ENCODE measurements around the gene ZC4H2.
"Not testable (repeated sequence)": the region's sequence is repeated elsewhere in the genome, so short reads cannot be mapped to it uniquely, and the experiment has no call there.

ZC4H2 gene, protein sequence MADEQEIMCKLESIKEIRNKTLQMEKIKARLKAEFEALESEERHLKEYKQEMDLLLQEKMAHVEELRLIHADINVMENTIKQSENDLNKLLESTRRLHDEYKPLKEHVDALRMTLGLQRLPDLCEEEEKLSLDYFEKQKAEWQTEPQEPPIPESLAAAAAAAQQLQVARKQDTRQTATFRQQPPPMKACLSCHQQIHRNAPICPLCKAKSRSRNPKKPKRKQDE

DNA sequence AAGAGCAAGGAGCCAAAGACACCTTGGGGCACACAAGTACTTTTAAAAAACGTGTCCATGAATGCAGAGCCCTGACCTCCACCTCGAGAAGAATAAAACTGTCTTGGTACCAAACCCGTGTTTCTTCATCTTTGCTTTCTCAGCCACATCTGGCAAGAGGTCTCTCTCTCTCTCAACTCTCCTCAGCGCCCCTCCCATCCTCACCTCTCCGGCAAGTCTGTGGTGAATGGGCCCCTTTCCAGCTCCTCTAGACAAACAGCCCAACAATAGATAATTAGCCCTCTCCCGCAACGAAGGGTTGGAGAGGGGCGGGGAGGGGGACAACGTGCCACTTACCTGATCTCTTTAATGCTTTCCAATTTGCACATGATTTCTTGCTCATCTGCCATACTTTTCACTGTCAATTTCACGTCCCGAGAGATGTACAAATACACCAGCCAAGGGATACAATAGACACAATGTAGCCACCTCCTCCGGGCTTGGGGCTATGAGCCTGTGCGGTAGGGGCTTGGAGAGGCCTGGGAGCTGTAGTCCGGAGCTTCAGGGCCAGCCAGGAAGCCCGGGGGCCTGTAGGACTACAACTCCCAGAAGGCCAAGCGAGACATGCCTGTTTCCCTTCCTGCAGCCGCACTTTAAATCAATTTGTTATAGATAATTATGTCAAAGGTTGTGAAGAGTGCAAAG lies at the start of gene ZC4H2:
TSS of gene ZC4H2 (minus strand) at position 462 of the 684 bp plus-strand sequence. CDS start at position 389, 73 bp downstream.
- DNase-seq, result peak; percentile 77

DNA sequence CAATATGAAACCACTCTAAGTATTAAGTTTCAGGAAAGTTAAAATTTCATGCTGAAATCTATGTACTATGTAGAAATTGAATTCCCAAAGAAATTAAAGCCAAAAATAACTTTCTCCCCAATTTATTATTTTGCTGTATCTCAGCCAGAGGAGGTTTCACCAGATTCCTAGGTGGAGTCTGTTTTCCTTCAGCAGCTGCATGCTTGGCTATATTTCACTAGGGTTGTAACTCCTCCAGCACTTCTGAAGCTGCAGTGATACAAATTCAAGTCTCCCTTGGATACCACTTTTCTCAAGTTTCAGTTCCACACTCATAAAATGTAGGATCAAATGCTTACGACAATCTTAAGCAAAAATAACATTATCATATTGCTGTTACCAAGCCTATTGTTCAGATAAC lies 41.2 kb upstream of the ZC4H2 start:
- DNase-seq, result no peak

DNA sequence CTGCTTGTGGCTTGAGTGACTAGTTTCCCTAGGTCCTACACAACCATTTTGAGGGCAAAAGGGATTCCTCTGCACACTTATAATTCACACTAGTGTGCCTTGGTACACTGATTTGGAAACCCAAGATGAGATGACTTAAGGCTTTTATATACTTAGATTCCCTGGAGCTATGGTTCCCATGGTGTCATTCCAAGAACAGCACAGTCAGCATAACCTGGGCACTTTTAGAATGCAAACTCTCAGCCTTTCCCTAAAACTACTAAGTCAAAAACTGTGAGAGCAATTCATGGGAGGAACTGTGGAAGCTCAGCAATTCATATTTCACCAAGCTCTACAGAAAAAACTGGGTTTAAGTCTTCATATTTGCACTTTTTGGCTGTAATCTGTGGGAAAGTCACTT lies 38.0 kb upstream of the ZC4H2 start:
- DNase-seq, result no peak

DNA sequence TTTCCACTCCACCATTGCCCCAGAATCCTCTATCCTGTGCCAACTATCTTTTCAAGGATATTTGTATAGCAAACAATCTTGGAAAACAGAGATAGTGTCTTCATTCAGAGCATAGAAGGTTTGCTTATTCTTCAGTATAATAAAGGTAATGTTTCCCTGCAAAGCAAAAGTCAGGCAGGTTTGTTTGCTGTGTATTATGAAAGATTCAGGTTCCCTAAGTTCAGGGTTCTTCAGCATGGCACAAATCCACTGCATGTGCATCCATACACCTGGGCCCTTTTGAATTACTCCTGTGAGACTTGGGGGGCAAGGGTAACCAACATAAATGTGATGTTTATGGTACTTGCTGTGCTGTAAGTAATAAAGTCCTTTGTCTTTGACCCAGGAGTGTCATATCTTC lies 33.2 kb upstream of the ZC4H2 start:
- no peak for DNase-seq

DNA sequence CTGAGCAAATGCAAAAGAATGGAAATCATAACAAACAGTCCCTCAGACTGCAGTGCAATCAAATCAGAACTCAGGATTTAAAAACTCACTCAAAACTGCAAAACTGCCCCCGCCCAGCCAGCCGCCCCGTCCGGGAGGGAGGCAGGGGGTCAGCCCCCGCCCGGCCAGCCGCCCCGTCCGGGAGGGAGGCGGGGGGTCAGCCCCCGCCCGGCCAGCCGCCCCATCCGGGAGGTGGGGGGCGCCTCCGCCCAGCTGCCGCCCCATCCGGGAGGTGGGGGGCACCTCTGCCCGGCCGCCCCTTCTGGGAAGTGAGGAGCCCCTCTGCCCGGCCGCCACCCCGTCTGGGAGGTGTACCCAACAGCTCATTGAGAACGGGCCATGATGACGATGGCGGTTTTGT lies 26.0 kb upstream of the ZC4H2 start:
- DNase-seq, result not testable (repeated sequence)

DNA sequence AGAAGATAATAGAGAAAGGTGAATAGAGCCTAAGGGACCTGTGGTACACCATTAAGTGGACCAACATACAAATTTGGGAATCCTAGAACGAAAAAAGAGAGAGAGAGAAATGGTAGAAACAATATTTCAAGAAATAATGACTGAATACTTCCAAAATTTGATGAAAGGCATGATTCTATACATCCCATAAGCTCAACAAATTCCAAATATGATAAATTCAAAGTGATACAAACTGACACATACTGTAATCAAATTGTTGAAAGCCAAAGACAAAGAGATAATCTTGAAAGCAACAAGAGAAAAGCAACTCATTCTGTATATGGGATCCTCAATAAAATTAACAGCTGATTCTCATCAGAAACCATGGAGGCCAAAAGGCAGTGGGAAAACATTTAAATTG lies 20.6 kb upstream of the ZC4H2 start:
- DNase-seq, result no peak

DNA sequence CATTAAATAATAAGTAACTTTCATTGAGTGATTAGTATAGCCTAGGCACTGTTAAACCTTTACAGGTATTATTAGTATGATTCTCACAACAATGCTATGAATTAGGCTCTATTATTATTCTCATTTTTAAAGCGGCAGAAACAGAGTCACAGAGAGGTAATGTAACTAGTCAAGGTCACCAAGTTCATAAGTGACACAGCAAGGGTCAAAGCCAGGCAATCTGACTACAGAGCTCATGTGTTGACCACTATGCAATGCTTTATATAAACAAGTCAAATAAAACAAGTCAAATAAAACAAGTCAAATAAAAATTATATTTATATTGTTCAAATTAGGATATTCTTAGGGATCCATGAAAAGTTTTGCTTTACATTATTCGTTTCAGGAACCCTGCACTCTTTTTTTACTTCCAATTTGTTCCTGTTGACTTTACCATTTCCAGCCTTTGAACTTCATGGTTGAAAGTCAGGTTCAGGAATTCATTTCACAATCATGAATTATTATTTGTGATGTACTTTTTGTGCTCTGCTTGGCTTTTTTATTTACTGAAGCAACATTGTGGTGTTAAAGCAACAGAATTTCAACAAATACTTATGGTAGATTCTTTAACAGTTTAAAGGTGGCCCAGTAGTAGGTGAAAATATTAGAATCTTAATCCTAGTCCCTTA lies 18.0 kb upstream of the ZC4H2 start:
- DNase-seq, result no peak

DNA sequence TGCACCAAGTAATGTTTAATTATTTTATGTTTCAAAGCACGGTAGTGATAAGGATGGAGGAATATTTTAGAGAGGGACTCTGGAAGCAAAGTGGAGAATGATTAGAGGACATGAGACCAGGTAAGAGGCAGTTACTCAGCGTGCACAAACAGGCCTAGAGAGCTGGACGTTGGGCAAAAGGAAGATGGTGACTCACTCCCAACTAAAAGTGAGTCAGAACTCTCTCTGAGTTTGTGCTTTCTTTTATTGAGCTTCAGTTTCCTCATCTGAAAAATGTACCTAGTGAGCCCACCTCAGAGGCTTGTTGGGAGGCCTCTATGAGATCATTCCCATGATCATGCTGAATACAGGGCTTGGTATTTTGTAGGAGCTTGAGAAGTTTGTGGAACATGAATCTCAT lies 1.6 kb upstream of the ZC4H2 start:
- peak; percentile 4 for DNase-seq

DNA sequence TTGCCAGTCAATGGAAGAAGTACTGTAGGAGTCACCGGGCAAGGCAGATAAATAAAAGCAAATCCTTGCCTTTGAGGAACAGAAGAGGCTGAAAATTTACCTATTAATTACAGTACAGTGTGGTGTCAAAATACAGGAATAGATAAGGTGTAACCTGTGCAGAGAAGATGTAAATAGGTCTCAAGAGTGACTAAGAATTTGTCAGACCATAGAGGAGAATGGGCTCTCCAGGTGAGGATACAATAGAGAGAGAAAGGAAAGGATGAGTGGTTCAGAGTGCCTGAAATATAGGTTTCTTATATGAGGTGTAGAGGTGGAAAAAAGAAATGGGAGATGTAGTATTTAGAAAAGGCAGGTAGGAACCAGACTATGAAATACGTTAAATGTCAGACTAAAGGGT lies 801 bp upstream of the ZC4H2 start:
- DNase-seq, result no peak

DNA sequence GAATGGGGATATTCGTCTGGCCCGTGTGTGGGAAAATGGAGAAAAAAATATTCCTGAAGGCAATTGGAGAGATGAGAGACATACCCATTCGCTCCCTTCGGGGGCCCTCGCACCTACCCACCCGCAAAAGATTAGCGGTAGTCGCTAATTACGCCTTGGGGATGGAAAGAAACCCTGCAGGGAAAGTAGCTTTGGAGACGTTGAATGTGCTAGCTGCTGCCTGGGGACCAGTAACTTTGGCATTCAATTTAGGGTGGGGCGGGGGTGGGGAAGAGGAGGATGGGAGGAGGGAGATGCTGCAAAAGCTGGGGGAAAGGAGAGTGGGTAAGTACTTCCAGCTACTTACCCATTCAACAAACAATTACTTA lies 407 bp upstream of the ZC4H2 start:
- peak; percentile 0 for DNase-seq

DNA sequence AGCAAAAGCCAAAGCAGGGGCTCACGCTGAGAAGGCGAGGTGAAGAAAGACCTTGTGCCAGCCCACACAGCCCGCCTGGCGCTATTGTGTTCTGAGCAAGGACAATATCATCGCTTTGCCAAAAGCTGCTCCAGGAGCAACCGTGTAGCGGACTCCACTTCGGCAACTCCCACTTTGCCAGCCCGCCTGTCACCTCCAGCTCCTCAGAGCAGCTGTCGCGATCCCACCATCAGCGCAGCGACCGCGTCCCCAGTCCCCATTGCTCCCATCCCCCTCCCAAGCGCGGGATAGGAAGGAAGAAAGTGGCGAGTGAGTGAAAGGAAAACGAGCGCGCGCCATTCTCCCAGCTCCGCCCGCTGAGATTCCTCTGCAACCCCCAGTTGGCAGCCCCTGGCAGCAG lies 759 bp downstream of the ZC4H2 start:
- DNase-seq, result peak; percentile 9

DNA sequence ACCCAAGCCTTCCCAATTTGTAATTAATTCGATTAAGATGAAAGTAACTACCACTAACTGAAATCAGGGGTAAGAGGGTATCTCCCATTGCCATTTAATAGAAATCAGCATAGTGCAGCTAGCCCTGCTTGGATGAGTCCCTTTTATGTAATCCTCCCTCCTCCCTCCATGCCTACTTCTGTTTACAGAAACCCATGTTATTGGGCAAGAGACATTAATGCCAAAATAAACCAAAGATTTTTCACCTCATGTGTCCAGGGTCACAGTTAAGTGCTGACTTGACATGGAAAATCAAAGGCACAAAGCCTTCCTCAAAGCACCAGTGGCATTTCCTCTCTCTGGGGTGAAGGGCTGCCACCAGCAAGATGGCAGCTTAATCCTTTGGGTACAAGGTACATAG lies 50.8 kb downstream of the ZC4H2 start:
- DNase-seq, result no peak

DNA sequence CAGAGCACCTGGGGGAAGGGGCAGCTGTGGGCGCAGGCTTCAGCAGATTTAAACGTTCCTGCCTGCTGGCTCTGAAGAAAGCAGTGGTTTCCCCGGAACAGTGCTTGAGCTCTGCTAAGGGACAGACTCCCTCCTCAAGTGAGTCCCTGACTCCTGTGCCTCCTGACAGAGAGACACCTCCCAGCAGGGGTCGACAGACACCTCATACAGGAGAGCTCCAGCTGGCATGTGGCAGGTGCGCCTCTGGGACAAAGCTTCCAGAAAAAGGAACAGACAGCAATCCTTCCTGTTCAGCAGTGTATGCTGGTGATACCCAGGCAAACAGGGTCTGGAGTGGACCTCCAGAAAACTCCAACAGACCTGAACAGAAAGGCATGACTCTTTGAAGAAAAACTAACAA lies 68.1 kb downstream of the ZC4H2 start:
- DNase-seq, result no peak

DNA sequence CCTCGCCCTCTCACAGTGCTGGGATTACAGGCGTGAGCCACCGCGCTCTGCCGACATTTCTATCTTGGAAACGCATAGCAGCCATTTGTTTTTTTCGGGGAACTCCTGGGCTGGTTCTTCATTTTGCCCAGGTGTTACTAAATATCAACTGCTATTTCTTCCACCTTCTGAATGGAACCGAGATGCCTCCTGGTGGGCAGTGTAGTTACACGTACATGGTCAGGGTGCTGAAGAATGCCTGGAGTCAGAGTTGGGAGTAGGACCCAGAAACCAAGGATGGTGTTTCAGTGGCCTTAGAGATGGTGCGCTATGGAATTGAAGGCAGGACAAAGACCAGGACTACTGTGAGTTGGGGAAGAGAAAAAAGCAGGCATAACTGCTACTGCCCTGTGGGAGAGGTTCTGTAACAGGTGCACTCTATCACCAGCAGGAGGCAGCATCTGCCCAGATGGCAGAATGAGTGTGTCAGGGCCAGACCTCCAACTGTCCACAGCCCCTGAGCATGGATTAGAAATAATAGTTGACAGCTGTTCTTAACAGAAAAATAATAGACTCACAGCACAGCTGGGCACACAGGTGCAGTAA lies 81.7 kb downstream of the ZC4H2 start:
- no peak for DNase-seq

DNA sequence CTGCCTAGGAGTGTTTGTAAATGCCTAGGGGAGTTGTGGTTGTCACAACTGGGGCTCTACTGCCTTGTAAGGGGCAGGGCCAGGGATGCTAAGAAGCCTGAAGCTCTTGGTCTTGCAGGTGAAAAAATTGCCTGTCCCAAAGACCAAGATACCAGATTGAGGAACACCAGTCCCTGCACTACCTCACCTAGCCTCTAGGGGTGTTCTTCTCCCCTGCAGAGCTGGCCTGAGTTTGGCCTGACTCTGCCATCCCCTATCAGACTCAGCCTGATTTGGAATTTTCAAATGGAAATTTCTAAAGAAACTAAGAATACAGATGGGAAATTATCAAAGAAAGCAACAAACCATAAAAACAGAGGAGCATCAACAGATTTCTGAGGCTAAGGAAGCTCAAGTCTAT lies 90.4 kb downstream of the ZC4H2 start:
- no peak for DNase-seq

DNA sequence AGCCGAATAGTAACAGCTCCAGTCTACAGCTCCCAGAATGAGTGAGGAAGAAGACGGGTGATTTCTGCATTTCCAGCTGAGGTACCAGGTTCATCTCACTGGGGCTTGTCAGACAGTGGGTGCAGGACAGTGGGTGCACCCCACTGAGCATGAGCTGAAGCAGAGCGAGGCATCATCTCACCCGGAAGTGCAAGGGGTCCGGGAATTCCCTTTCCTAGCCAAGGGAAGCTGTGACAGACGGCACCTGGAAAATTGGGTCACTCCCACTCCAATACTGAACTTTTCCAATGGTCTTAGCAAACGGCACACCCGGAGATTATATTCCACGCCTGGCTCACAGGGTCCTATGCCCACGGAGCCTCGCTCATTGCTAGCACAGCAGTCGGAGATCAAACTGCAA lies 97.5 kb downstream of the ZC4H2 start:
- not testable (repeated sequence) for DNase-seq

DNA sequence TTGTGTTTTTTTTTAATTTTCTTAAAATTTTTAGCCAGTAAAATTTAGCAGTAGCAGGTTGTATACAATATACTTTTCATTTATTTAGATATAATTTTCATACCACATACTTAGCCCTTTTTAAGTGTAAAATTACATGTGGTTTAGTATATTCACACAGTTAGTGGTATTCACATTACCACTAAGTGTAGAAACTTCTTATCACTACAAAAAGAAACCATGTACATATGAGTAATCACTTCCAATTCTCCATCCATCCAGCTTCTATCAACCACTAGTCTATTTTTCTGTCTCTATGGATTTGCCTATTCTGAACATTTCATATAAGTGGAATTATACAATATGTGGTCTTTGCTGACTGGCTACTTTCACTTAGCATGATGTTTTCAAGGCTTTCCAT lies 109.0 kb downstream of the ZC4H2 start:
- DNase-seq, result no peak
